ENCODE results near the gene HYAL1.

The HYAL1 gene

DNA sequence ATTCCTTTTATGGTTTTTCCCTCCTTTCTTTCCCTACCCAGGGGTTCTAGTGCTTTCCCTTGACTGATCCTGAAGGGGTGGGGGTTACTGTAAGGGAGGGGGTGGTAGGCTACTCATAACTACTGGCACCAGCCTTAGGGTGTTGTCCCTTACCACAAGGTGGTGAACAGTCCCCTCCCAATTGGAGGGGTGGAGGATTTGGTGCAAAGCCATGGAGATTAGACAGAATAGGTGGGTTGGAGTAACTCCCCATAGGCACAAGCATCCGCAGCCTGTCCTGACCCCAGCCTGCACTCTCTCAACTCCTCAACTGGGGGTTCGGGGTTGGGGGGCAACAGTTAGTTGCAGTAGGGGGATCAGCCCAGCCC is 21.7 kb upstream of the HYAL1 start:
- Mint-ChIP-seq H3K36me3 (ENCODE audit: low read depth) (peaks cover 60% of the 10 kb centered on the region), H3K9me3 (no peaks in the 10 kb centered on the region), H3K4me3 (no peak overlapping the region), H3K27ac (peak overlapping the region; percentile 67), H3K27me3 (no peaks in the 10 kb centered on the region), H3K4me1 (ENCODE audit: low read depth) (peaks cover 39% of the 10 kb centered on the region)
- DNase-seq = no peak

GRCh38 chr3:50324351-50325112 is 21.2 kb upstream of the HYAL1 start:
- Mint-ChIP-seq H3K9me3 (no peaks in the 10 kb centered on the region), H3K27ac (peak overlapping the region; percentile 67), H3K4me3 (no peak overlapping the region), H3K4me1 (ENCODE audit: low read depth) (peaks cover 45% of the 10 kb centered on the region), H3K27me3 (no peaks in the 10 kb centered on the region), H3K36me3 (ENCODE audit: low read depth) (peaks cover 59% of the 10 kb centered on the region)
- peak; percentile 74 for DNase-seq

DNA sequence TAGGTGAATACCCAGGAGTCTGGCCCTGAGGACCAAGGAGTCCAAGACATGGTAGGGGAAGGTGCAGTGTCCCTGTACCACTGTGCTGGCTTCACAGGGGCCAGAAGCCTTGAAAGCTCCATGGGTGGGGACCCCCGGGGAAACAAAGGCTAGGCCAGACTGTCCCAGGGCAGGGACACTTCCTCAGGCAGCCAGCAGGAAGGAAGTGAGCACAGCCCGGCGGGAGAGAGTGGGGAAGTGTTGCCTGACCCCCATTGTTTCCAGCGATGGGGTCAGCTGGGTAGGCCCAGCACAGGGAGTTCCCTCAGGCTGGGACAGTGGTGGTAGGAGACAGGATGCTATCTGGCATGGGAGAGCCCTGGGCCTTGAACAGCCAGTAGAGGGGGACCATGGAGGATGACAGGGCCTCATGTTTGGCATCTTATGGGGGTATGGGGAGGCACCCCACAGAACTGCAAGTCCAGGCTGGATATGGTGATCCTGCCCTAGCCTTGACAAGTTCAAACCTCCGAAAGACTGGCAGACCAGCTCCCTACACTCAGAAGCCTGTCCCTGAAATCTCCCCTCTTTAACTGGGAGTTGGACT is 20.3 kb upstream of the HYAL1 start:
- Mint-ChIP-seq H3K36me3 (ENCODE audit: low read depth) (peaks cover 60% of the 10 kb centered on the region), H3K27ac (peak overlapping the region; percentile 71), H3K27me3 (no peaks in the 10 kb centered on the region), H3K9me3 (no peaks in the 10 kb centered on the region), H3K4me3 (no peak overlapping the region), H3K4me1 (ENCODE audit: low read depth) (peaks cover 49% of the 10 kb centered on the region)
- no peak for DNase-seq

DNA sequence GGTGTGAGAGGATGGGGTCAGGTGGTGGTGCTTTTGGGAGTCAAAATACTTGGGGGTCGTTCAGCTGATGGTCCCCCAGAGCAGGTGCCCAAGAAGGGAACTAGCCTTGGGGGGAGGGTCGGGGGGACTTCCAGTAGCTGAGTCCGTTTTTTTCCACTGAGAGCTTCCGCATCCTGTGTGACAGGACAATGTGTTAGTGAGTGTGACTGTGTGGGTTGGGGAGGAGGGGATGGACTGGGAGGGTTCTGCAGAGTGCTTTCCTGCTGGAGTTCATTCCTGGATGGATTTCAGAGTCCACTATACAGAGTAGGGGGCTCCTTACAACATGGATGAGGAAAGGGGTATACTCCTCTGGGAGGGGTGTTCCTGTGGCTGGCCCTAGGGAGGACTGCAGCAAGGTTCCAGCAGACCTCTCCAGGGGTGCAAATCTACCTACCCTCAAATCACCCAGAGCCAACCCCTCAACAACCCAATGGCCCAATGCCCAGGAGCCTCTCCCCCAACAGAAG is 19.8 kb upstream of the HYAL1 start:
- no peaks in the 10 kb centered on the region for H3K27me3 Mint-ChIP-seq

GRCh38 chr3:50322386-50323091 is 19.2 kb upstream of the HYAL1 start, which contains the start of gene HYAL2:
HYAL2 (minus strand) TSS chr3:50322745; CDS start chr3:50320489, 2,256 bp downstream.
- H3K36me3 Mint-ChIP-seq (ENCODE audit: low read depth) = peaks cover 62% of the 10 kb centered on the region
- no peaks in the 10 kb centered on the region for H3K9me3 Mint-ChIP-seq
- H3K4me3 Mint-ChIP-seq = peak within 1 kb of the TSS; percentile 83
- H3K27me3 Mint-ChIP-seq = no peaks in the 10 kb centered on the region
- no peak for DNase-seq
- H3K4me1 Mint-ChIP-seq (ENCODE audit: low read depth) = peaks cover 48% of the 10 kb centered on the region
- peak within 1 kb of the TSS; percentile 98 for H3K27ac Mint-ChIP-seq

More for the DNA sequence above, 19.8 kb upstream of the HYAL1 start:
- H3K4me1 Mint-ChIP-seq (ENCODE audit: low read depth) = peaks cover 49% of the 10 kb centered on the region
- peaks cover 60% of the 10 kb centered on the region for H3K36me3 Mint-ChIP-seq (ENCODE audit: low read depth)
- H3K27ac Mint-ChIP-seq = peak overlapping the region; percentile 71
- no peak for DNase-seq
- no peaks in the 10 kb centered on the region for H3K9me3 Mint-ChIP-seq
- no peak overlapping the region for H3K4me3 Mint-ChIP-seq

GRCh38 chr3:50322115-50322385 is 18.7 kb upstream of the HYAL1 start:
- peaks cover 49% of the 10 kb centered on the region for H3K4me1 Mint-ChIP-seq (ENCODE audit: low read depth)
- peaks cover 61% of the 10 kb centered on the region for H3K36me3 Mint-ChIP-seq (ENCODE audit: low read depth)
- peak overlapping the region; percentile 83 for H3K4me3 Mint-ChIP-seq
- H3K27me3 Mint-ChIP-seq = no peaks in the 10 kb centered on the region
- DNase-seq = no peak
- peak overlapping the region; percentile 98 for H3K27ac Mint-ChIP-seq
- H3K9me3 Mint-ChIP-seq = no peaks in the 10 kb centered on the region

DNA sequence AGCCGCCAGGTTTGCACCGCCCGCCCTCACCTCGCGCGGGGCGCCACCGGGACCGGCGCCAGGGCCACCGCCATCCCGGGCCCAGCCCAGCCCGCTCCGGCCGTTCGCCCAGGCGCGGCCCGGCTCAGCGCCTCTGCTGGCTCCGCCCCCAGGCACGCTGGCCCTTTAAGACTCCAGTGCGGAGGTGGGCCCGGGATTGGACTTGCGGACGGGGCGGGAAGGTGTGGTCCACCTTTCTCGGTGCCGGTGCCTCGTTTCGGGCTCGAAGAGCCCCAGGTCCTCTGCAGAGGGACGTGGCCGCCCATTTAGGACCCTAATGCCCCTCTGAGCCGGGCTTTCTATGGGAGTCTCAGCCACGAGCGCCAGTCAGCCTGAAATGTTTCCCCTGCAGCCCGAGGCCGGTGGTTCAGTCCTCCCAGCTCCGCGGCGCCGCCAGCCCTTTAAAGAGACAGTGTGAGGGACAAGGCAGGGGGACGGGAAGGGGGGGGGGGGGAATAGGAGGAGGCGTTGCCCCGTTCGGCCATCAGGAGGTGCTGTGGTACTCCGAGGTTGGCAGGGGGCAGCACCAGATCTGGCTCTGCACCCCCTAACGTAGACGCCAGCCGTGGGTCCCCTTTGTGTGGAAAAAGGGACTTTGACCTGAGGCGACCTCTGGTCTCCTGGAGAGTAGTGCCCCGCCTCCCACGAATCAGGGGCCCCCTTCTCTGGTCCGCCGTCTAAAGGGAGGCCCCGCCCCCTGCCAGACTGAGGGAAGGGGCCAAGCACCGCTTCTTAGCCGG is 18.2 kb upstream of the HYAL1 start:
- H3K27ac Mint-ChIP-seq = peak overlapping the region; percentile 98
- H3K9me3 Mint-ChIP-seq = no peaks in the 10 kb centered on the region
- peak overlapping the region; percentile 83 for H3K4me3 Mint-ChIP-seq
- H3K36me3 Mint-ChIP-seq (ENCODE audit: low read depth) = peaks cover 59% of the 10 kb centered on the region
- H3K4me1 Mint-ChIP-seq (ENCODE audit: low read depth) = peaks cover 50% of the 10 kb centered on the region
- H3K27me3 Mint-ChIP-seq = no peaks in the 10 kb centered on the region
- peak; percentile 94 for DNase-seq

DNA sequence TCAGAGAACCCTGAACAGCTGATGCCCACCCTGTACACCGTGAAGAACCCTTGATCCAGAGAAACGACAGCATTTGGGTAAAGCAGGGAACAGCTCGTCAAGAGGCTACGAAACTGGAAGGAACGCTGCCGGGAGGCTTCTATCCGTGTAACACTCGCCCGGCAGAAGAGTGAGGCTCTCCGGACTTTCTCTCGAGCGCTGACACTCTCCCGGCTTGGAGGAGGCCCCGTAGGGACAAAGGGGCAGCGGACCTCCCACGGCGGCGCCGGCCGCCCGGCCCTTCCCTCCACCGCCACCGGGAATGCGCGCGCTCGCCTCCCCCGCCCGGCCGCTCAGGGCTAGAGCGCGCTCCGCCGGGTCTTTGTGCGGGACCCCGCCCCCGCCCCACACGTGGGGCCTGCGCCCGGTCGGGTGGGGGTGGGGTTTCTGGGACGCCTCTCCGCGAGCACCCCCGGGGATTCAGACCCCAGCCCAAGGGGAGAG is 17.5 kb upstream of the HYAL1 start:
- Mint-ChIP-seq H3K4me1 (ENCODE audit: low read depth) (peaks cover 50% of the 10 kb centered on the region), H3K27ac (peak overlapping the region; percentile 87), H3K4me3 (peak overlapping the region; percentile 88), H3K27me3 (no peaks in the 10 kb centered on the region), H3K36me3 (ENCODE audit: low read depth) (peaks cover 57% of the 10 kb centered on the region), H3K9me3 (no peaks in the 10 kb centered on the region)
- DNase-seq = no peak

GRCh38 chr3:50319894-50320625 is 16.7 kb upstream of the HYAL1 start:
- Mint-ChIP-seq H3K4me1 (ENCODE audit: low read depth) (peaks cover 53% of the 10 kb centered on the region), H3K4me3 (peak overlapping the region; percentile 88), H3K27ac (peak overlapping the region; percentile 57), H3K27me3 (no peaks in the 10 kb centered on the region), H3K9me3 (no peaks in the 10 kb centered on the region), H3K36me3 (ENCODE audit: low read depth) (peaks cover 49% of the 10 kb centered on the region)
- no peak for DNase-seq

- H3K9me3 Mint-ChIP-seq = no peaks in the 10 kb centered on the region
- H3K4me1 Mint-ChIP-seq (ENCODE audit: low read depth) = peaks cover 48% of the 10 kb centered on the region
- no peak for DNase-seq
- H3K4me3 Mint-ChIP-seq = no peak overlapping the region
- H3K27me3 Mint-ChIP-seq = no peaks in the 10 kb centered on the region
- peaks cover 42% of the 10 kb centered on the region for H3K36me3 Mint-ChIP-seq (ENCODE audit: low read depth)
- no peak overlapping the region for H3K27ac Mint-ChIP-seq
Observed at GRCh38 chr3:50319181-50319893, 16.0 kb upstream of the HYAL1 start.

GRCh38 chr3:50318615-50319014 is 15.2 kb upstream of the HYAL1 start:
- Mint-ChIP-seq H3K36me3 (ENCODE audit: low read depth) (peaks cover 35% of the 10 kb centered on the region), H3K27me3 (no peaks in the 10 kb centered on the region), H3K27ac (peak overlapping the region; percentile 22), H3K4me1 (ENCODE audit: low read depth) (peaks cover 48% of the 10 kb centered on the region), H3K4me3 (no peak overlapping the region), H3K9me3 (no peaks in the 10 kb centered on the region)
- no peak for DNase-seq

DNA sequence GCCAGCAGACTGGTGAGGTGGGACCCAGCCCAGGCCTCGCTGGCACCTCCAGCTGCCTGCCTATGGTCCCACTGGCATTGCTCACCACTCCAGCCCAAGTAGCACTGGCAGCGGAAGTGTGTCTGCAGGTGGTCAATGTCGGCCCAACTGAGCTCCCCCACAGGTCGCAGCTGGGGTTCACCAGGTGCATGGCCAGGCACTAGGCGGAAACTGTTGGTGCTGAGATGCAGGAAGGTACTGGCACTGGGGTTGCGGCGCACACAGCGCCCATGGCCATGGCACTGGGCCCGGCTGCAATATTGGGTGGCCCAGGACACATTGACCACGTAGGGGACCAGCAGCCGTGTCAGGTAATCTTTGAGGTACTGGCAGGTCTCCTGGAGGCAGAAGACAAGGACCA is 14.8 kb upstream of the HYAL1 start:
- DNase-seq = no peak
- H3K36me3 Mint-ChIP-seq (ENCODE audit: low read depth) = peaks cover 34% of the 10 kb centered on the region
- peaks cover 48% of the 10 kb centered on the region for H3K4me1 Mint-ChIP-seq (ENCODE audit: low read depth)
- no peaks in the 10 kb centered on the region for H3K27me3 Mint-ChIP-seq
- no peak overlapping the region for H3K4me3 Mint-ChIP-seq
- no peaks in the 10 kb centered on the region for H3K9me3 Mint-ChIP-seq
- H3K27ac Mint-ChIP-seq = no peak overlapping the region

- no peak overlapping the region for H3K27ac Mint-ChIP-seq
- no peak overlapping the region for H3K4me3 Mint-ChIP-seq
- DNase-seq = no peak
- no peaks in the 10 kb centered on the region for H3K9me3 Mint-ChIP-seq
- H3K27me3 Mint-ChIP-seq = no peaks in the 10 kb centered on the region
- H3K4me1 Mint-ChIP-seq (ENCODE audit: low read depth) = peaks cover 46% of the 10 kb centered on the region
- peaks cover 34% of the 10 kb centered on the region for H3K36me3 Mint-ChIP-seq (ENCODE audit: low read depth)
Observed at GRCh38 chr3:50317300-50317699, 13.9 kb upstream of the HYAL1 start.

All from activated T-cell treated with anti-CD3 and anti-CD28 coated beads, Interleukin-2, amount 50 U/mL, for 24 hours (primary cell).